Activated CD4-positive, alpha-beta T cell treated with anti-CD3 and anti-CD28 coated beads for 48 hours (primary cell): Measurements from ENCODE around the gene B9D1.

Experiments used
- DNase-seq: peaks from one replicate; pipeline ENCODE4 v3.0.0-alpha.2; 2020

The B9D1 gene

GRCh38 chr17:19298569-19299213 is 63.8 kb downstream of the B9D1 start:
- no peak for DNase-seq

GRCh38 chr17:19296786-19297778 is 65.4 kb downstream of the B9D1 start:
- DNase-seq = no peak

- DNase-seq = no peak
Measured at GRCh38 chr17:19295473-19296135, 66.9 kb downstream of the B9D1 start.

GRCh38 chr17:19294443-19294842 is 68.1 kb downstream of the B9D1 start:
- no peak for DNase-seq
